Measurements from ENCODE around the gene LLGL1. TPM values are rescaled to one million over a fixed set of nuclear protein-coding genes. Genes with fewer than 3 reads are reported as not detected.

LLGL1 gene
- total RNA-seq, 1 donor from 2014 or later: 43.5 TPM

- Mint-ChIP-seq H3K27ac (ENCODE audit: unreplicated experiment) (no peak overlapping the region), H3K4me3 (ENCODE audit: unreplicated experiment) (no peak overlapping the region), H3K9me3 (ENCODE audit: unreplicated experiment) (no peaks in the 10 kb centered on the region), H3K27me3 (ENCODE audit: low read depth, unreplicated experiment) (no peaks in the 10 kb centered on the region), H3K4me1 (ENCODE audit: low read depth, unreplicated experiment) (peaks cover 6% of the 10 kb centered on the region), H3K36me3 (ENCODE audit: low read depth, unreplicated experiment) (no peaks in the 10 kb centered on the region)
- Histone ChIP-seq H3K79me2 (ENCODE audit: insufficient read depth, low read length) (no peaks in the 10 kb centered on the region), H2AFZ (ENCODE audit: low read depth, low read length) (no peak overlapping the region), H4K20me1 (ENCODE audit: insufficient read depth, low read length) (no peaks in the 10 kb centered on the region), H3K9ac (ENCODE audit: low read length) (no peak overlapping the region), H3K36me3 (ENCODE audit: insufficient read depth, low read length) (no peaks in the 10 kb centered on the region), H3K4me3 (ENCODE audit: insufficient read depth, low read depth, low read length) (no peak overlapping the region), H3K9me3 (ENCODE audit: insufficient read depth, low read depth, low read length) (no peaks in the 10 kb centered on the region), H3K4me2 (ENCODE audit: low read length) (no peak overlapping the region), H3K27ac (ENCODE audit: low read depth, low read length) (no peak overlapping the region), H3K4me1 (ENCODE audit: insufficient read depth, low read length) (peaks cover 17% of the 10 kb centered on the region), H3K27me3 (ENCODE audit: insufficient read depth, low read length) (no peaks in the 10 kb centered on the region)
- TF ChIP-seq CTCF (IDR thresholded peaks at IDR 0.05; ENCODE audit: insufficient read depth, low read depth, low read length): peak; percentile 90
- no peak for TF ChIP-seq EZH2 (IDR thresholded peaks at IDR 0.05; ENCODE audit: insufficient read depth, low read length)
- DNase-seq (ENCODE audit: low read depth) (peak; percentile 8), FAIRE-seq (no peak)
Observed at GRCh38 chr17:18217412-18218015, 7.9 kb upstream of the LLGL1 start.

DNA sequence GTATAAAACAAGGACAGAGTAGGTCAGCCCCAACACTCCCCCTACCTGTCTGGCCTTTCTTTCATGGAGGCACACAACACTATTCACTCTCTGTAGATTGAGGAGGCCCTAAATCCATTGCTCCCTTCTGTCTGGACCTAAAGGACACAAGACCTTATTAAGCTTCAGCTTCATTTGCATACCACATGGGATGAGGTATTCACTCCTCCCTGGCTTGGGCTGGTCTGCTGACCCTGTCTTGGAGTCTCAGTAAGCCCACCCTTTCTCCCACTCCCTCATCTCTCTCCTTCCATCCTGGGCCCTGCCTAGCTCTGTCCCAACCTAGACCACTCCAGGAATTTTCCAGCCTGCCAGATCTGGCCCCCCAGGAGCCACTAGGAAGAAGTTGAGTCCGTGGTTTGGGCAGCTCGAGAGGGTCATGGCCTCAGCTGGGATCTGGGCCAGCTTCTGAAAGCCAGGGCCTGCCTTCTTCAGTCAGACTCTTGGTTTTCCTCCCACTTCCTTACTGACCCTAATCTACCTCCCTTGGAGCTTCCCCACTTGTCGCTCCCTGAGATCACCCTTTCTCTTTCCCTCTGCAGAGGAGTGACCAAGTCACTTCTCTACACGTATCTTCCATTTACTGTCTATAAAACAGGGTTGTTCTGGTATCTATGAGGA is 6.5 kb upstream of the LLGL1 start:
- Histone ChIP-seq H4K20me1 (ENCODE audit: insufficient read depth, low read length) (no peaks in the 10 kb centered on the region), H3K9me3 (ENCODE audit: insufficient read depth, low read depth, low read length) (no peaks in the 10 kb centered on the region), H3K9ac (ENCODE audit: low read length) (no peak overlapping the region), H3K79me2 (ENCODE audit: insufficient read depth, low read length) (no peaks in the 10 kb centered on the region), H3K27me3 (ENCODE audit: insufficient read depth, low read length) (no peaks in the 10 kb centered on the region), H3K4me2 (ENCODE audit: low read length) (peak overlapping the region; percentile 25), H3K4me3 (ENCODE audit: insufficient read depth, low read depth, low read length) (no peak overlapping the region), H3K4me1 (ENCODE audit: insufficient read depth, low read length) (peaks cover 17% of the 10 kb centered on the region), H3K27ac (ENCODE audit: low read depth, low read length) (no peak overlapping the region), H3K36me3 (ENCODE audit: insufficient read depth, low read length) (no peaks in the 10 kb centered on the region), H2AFZ (ENCODE audit: low read depth, low read length) (no peak overlapping the region)
- Mint-ChIP-seq H3K27ac (ENCODE audit: unreplicated experiment) (no peak overlapping the region), H3K27me3 (ENCODE audit: low read depth, unreplicated experiment) (no peaks in the 10 kb centered on the region), H3K4me3 (ENCODE audit: unreplicated experiment) (peak overlapping the region; percentile 31), H3K9me3 (ENCODE audit: unreplicated experiment) (no peaks in the 10 kb centered on the region), H3K4me1 (ENCODE audit: low read depth, unreplicated experiment) (peaks cover 6% of the 10 kb centered on the region), H3K36me3 (ENCODE audit: low read depth, unreplicated experiment) (no peaks in the 10 kb centered on the region)
- FAIRE-seq (no peak), DNase-seq (ENCODE audit: low read depth) (peak; percentile 59)
- TF ChIP-seq CTCF (IDR thresholded peaks at IDR 0.05; ENCODE audit: insufficient read depth, low read depth, low read length) (no peak), EZH2 (IDR thresholded peaks at IDR 0.05; ENCODE audit: insufficient read depth, low read length) (no peak)

- H3K79me2 ChIP-seq (ENCODE audit: insufficient read depth, low read length): peaks cover 32% of the 10 kb centered on the region
- H3K27me3 Mint-ChIP-seq (ENCODE audit: low read depth, unreplicated experiment): no peaks in the 10 kb centered on the region
- peaks cover 31% of the 10 kb centered on the region for H3K4me1 ChIP-seq (ENCODE audit: insufficient read depth, low read length)
- TF ChIP-seq CTCF (IDR thresholded peaks at IDR 0.05; ENCODE audit: insufficient read depth, low read depth, low read length): no peak
- TF ChIP-seq EZH2 (IDR thresholded peaks at IDR 0.05; ENCODE audit: insufficient read depth, low read length): no peak
- H3K9me3 ChIP-seq (ENCODE audit: insufficient read depth, low read depth, low read length): no peaks in the 10 kb centered on the region
- H3K36me3 ChIP-seq (ENCODE audit: insufficient read depth, low read length): no peaks in the 10 kb centered on the region
- no peak overlapping the region for H3K4me3 Mint-ChIP-seq (ENCODE audit: unreplicated experiment)
- DNase-seq (ENCODE audit: low read depth): no peak
- H3K27me3 ChIP-seq (ENCODE audit: insufficient read depth, low read length): no peaks in the 10 kb centered on the region
- FAIRE-seq: no peak
- H3K36me3 Mint-ChIP-seq (ENCODE audit: low read depth, unreplicated experiment): no peaks in the 10 kb centered on the region
- H3K9me3 Mint-ChIP-seq (ENCODE audit: unreplicated experiment): peaks cover 2% of the 10 kb centered on the region
- no peak overlapping the region for H3K27ac ChIP-seq (ENCODE audit: low read depth, low read length)
- H3K9ac ChIP-seq (ENCODE audit: low read length): no peak overlapping the region
- H3K4me2 ChIP-seq (ENCODE audit: low read length): no peak overlapping the region
- no peak overlapping the region for H2AFZ ChIP-seq (ENCODE audit: low read depth, low read length)
- peaks cover 7% of the 10 kb centered on the region for H3K4me1 Mint-ChIP-seq (ENCODE audit: low read depth, unreplicated experiment)
- H3K27ac Mint-ChIP-seq (ENCODE audit: unreplicated experiment): no peak overlapping the region
- H4K20me1 ChIP-seq (ENCODE audit: insufficient read depth, low read length): peaks cover 32% of the 10 kb centered on the region
- no peak overlapping the region for H3K4me3 ChIP-seq (ENCODE audit: insufficient read depth, low read depth, low read length)
Observed at GRCh38 chr17:18224053-18224386, 1.4 kb upstream of the LLGL1 start.

Measured in astrocyte (in vitro differentiated cells and primary cell).